Measurements from ENCODE around the gene TARDBP.
A peak's percentile ranks its signal among the peaks of the same experiment; 100 is the strongest.
"Not testable (repeated sequence)": the region's sequence is repeated elsewhere in the genome, so short reads cannot be mapped to it uniquely, and the experiment has no call there.

TARDBP gene

DNA sequence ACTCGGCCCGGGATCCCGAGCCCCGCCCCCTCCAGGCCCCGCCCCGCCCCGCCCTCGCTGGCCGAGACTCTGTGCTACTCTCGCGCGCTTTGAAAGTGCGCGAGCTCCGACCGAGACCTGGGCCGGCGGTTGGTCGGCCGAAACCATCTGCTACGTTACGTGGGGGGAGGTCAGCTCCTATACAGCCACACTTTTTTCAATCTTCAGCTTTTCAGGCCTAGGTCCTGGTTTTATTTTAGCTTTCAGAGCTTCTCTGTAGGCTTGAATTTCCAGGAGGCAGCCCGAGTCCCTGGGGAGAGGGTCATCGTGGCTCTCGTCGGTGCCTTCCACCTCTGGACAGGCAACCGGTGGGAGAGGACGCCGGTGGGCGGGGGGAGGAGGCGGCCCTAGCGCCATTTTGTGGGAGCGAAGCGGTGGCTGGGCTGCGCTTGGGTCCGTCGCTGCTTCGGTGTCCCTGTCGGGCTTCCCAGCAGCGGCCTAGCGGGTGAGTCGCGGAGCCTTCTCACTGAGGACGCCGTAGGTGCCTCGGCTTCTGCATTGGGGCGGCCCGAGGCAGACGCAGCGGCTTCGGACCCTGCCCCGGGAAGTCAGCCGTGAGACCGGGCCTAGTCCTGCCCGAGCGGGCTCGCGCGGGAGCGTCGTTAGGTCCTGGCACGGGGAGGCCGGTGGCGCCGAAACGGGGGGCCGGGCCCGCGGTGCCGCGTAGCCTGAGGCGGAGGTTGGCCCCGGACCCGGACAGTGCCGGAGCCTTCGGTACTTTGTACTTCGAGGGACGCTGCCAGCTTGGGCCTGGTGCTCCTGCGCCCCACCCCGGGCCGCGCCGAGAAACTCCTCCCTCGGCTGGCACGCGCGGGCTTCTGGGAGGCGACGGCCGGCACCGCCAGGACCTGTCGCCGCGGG is at the start of gene TARDBP:
TSS of gene TARDBP (plus strand) at position 395 of the 900 bp plus-strand sequence. CDS start 1,074 bp downstream, outside the sequence.
- DNase-seq, result peak; percentile 89

- DNase-seq, result no peak
These were observed 46.8 kb upstream of the TARDBP start for GRCh38 chr1:10965546-10966226.

DNA sequence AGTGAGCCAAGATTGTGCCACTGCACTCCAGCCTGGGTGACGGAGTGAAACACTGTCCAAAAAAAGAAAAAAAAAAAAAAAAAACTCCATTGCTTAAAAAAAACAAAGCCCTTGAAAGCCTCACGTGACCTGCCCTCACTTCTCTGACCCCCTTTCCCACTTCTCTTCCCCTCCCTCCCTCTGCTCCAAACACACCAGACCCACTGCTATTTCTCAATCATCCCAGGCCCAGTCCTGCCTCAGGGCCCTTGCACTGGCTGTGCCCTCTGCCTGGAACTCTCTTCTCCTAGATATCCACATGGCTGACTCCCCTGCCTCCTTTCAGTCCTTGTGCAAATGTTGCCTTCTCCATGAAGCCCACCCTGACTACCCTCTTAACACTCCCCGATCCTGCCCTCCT is 45.4 kb upstream of the TARDBP start:
- DNase-seq, result no peak

- DNase-seq, result no peak
These were observed 44.0 kb upstream of the TARDBP start for GRCh38 chr1:10968411-10968826.

DNA sequence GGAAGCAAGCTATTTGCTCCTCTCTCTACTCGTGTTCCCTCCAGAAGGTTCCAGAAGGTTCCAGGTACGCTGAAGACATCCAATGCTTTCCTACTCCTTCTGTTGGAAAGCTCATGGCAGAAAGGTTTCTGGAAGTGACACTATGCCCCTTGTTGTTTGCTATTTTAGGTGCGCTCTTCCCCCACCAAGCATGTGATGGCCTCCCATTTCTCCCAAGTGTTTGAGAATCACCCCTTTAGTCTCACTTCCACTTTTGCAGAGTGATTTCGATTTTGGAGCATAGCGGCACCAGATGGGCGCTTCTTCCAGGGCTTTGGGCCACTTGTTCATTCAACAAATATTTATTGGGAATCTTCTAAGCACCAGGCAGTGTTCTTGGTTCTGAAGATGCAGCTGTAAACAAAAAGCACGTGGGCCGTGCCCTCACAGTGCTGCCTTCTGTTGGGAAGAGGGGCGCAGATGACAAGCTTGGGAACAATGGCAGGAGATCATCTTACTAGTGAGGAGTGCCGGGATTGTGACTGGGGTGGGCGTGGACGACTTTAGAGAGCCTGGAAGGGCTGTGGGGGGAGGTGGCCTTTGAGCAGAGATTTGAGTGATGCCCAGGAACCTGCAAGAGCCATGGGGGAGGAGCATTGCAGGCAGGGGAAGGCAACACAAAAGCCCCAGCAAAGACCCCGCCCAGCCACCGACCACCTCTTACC is 43.0 kb upstream of the TARDBP start:
- no peak for DNase-seq

DNA sequence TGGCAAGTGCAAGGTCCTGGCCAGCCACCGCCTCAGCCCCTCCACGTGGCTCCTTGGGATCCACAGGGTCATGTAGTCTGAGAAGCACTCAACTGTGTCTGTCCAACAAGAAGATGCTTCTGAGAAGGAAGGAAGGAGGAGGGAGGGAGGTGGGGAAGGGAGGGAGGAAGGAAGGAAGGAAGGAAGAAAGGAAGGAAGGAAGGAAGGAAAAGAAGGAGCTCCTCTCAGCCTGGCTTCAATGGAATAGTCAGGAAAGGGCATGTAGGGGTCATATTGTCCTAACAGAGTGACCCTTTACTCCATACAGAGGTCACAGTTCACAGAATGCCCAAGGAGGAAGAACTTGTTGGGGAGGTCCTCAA is 42.5 kb upstream of the TARDBP start:
- DNase-seq, result no peak

DNA sequence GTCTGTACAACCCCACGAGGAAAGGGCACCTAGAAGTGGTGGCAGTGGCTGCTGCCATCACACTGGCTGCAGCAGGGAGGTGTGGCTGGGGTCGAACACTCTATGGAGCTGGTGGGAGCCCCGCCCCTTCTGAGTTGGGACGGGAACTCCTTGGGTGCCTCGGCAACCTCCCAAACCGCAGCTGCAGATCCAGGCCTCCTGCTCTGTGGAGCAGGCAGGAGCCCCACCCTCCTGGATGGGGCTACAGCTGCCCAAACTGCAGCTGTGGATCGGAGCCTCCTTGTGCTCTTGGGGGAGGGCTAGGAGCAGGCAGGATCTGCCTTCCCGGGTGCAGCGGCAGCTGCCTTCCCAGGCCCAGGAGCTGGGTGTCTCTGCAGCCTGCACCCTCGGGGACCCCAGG is 38.9 kb upstream of the TARDBP start:
- DNase-seq, result no peak

DNA sequence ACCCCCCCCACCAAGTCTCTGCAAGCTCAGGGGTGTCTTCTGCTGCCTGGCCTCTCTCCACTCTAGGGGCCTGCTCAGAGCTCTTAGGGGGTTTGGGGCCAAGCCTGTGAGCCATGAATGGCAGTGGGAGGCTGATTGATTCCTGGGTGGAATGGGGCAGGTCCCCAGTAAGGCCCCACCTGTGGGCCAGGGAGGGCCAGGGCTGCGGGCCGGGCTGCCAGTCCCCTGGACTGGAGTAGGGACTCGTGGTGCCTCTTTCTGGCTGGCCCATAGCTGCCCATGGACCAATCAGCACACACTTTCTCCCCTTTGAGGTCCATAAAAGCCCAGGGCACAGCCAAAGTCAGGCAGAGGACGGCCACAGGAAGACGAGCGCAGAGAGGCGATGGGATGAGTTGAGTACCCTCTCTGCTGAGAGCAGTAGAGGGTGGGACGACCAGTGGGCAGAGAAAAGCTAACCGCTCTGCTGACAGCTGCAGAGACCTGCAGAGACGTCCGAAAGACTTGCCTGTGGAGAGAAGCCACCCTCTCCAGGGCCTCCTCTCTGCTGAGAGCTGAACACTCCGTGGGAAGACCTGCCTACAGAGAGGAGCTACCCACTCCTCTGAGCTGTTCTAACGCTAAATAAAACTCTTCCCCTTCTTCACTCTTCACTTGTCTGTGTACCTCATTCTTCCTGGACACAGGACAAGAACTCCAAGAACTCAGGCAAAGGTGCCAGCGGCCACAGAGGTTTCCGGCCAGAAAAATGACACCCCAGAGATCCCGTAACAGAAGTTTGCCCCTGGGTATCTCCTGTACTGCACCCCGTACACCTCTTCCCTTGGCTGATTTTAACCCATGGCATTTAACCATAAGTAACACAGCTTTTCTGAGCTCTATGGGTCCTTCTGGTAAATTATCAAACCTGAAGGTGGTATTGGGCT is 38.2 kb upstream of the TARDBP start:
- no peak for DNase-seq

GRCh38 chr1:10975567-10976326 is 36.7 kb upstream of the TARDBP start:
- no peak for DNase-seq

DNA sequence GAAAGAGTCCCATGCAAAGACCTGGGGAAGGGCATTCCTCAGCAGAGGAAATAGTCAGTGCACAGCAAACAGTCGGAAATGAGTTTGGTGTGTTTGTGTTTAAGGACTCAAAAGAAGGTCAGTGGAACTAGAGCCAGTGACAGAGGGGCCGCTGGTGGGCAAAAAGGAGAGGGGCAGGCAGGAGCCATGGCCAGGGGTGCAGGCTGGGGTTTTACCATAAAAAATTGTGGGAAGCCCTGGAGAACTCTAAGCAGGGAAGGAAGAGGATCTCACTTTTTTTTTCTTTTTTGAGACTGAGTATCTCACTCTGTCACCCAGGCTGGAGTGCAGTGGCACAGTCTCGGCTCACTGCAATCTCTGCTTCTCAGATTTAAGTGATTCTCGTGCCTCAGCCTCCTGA is 33.7 kb upstream of the TARDBP start:
- DNase-seq, result no peak

GRCh38 chr1:10979483-10979920 is 33.0 kb upstream of the TARDBP start:
- no peak for DNase-seq

DNA sequence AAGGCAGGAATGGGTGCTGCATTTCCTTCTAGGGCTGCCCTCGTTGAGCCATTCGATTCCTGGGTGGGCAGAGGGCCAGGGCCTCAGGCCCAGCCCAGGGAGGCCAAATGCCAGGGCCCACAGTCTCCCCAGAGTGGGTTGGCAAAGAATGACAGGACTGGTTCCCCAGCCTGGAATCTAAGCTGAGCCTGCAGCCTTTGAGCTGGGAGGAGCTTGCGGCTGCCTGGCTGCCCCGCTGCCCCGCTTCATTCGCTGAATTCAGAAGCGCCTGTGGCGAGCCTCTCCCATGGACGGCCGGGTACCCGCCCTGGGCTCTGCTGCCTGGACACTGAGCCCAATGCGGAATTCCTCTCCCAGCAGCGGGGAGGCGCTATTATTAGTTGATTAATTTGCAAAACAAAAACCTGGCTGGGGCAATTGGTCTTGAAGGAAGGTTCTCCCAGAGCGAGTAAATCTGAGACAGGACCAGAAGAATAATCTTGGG is 32.3 kb upstream of the TARDBP start:
- no peak for DNase-seq

DNA sequence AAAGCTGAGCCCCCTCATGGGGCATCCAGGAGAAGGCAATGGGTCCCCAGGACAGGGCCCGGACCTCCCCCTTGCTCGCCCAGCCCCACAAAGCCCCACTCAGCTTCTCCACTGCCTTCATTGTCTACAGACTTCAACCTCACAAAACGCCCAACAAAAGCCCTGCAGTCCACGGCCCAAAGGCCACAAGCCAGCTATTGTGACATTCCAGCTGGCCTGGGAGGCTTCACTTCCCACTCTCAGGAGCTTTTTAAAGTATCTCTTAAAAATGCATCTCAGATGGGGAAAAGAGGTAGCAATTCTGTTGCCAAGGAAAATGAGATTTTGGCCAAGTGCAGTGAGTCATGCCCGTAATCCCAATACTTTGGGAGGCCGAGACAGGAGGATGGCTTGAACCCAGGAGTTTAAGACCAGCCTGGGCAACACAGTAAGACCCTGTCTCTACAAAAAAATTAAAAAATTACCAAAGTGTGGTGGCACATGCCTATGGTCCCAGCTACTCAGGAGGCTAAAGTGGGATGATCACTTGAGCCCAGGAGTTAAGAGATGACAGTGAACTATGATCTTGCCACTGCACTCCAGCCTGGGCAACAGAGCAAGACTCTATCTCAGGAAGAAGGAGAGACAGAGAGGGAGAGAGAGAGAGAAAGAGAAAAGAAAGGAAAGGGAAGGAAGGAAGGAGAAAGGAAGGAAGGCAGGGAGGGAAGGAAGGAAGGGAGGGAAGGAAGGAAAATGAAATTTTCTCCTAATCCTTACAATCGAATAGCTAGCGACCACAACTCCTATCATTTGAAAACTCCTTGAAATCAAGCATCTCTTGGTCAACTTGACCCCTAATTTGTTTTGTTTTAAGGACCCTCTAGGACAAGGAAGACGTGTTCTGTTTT is 31.4 kb upstream of the TARDBP start:
- DNase-seq, result no peak

DNA sequence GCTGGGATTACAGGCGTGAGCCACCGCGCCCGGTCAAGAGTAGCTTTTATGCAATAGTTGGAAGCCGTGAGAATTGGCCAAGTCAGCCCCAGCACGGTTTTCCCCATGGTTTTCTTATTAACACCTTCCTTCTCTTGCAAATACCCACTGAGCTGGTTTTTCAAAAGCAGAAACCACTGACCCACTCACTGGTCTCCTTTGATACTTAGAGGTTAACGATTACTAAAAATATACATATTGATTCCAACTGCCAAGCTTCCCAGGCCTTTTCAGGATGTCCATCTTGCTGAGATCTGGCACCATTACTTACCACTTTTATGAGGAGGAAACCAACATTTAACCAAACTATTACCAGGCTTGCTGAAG is 25.9 kb upstream of the TARDBP start:
- DNase-seq, result no peak

GRCh38 chr1:10987840-10988417 is 24.5 kb upstream of the TARDBP start:
- DNase-seq, result no peak

GRCh38 chr1:10989095-10989494 is 23.4 kb upstream of the TARDBP start:
- no peak for DNase-seq

DNA sequence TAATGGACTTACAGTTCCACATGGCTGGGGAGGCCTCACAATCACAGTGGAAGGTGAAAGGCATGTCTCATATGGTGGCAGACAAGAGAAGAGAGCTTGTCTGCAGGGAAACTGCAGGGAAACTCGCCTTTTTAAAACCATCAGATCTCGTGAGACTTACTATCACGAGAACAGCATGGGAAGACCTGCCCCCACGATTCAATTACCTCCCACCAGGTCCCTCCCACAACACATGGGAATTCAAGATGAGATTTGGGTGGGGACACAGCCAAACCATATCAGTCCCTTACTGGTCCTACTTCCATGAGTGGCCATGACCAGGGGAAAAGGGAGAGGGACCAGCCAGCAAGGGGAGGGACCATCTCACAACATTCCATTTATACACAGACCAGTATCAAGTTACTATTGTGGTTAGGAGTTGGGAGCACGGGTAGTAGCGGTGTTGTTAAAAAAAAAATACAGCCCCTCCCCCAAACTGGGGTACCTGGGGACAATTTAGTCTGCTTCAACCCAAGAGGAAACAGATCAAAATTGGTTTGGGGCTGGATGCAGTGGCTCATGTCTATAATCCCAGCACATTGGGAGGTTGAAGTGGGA is 22.4 kb upstream of the TARDBP start:
- DNase-seq, result not testable (repeated sequence)

DNA sequence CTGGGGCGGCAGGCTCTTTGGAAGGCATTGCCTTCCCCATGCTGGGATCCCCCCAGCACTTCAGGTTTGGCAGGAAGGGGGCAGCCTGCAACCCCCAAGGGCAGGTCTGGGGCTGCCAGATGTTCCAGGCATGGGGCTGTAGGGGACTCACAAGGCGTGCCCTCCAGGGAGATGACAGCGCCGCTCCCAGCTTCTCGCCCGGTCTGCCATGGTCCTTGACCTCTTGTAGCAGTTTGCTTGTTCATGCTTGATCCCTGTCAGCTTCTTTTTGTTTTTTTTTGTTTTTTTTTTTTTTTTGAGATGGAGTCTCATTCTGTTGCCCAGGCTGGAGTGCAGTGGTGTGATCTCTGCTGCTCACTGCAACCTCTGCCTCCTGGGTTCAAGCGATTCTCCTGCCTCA is 21.6 kb upstream of the TARDBP start:
- DNase-seq, result no peak

GRCh38 chr1:10992004-10992403 is 20.4 kb upstream of the TARDBP start:
- DNase-seq, result not testable (repeated sequence)

GRCh38 chr1:10992864-10993263 is 19.6 kb upstream of the TARDBP start:
- DNase-seq, result no peak
